ENCODE data around the gene EDC3. TPM values are rescaled to one million over a fixed set of nuclear protein-coding genes. Genes with fewer than 3 reads are reported as not detected.
A peak's percentile ranks its signal among the peaks of the same experiment; 100 is the strongest.

EDC3 gene
- total RNA-seq, 1 donor from 2014 or later: 17.2 TPM

DNA sequence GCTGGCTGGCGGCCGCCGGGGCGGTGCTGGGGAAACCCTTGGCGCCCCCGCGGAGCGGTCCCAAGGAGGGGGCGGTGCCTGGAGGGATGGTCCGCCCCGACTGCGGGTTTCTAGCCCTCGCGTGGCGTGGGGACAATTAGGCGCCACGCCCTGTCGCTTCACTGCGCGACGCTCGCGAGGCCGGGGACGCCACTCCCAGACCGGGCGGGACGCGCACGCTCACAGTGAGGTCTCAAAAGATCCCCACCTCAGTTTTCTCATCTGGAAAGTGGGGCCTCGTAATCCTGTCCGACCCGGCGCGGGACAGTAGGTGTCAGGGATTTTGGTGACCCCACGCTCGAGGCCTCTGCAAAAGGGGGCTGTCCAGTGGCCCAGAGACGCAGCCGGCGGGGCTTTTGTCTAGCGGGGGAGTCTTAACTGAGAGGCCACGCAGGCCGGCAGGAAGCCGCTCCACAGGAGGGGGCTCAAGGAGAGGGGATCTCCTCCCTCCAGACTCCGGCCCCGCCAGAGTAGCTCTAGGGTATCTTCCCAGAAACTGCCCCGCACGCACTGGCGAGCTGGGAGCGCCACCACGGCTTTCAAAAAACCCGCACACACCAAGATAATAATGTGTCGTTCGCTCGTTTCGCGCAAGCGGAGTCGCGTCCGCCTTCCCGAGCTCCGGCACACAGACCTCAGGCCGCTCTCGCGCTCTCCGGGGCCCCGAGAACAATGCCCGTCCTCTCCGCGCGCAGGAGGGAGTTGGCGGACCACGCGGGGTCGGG, 80.9 kb downstream of the EDC3 start:
- DNase-seq: peak; percentile 90
- no peaks in the 10 kb centered on the region for H3K27me3 ChIP-seq (ENCODE audit: low read depth)
- intact Hi-C loops (cut with micrococcal nuclease): loop anchor here (10.0 kb wide), 1 partner anchor 70 kb away; the partner anchor contains the start of gene ARID3B
- TF ChIP-seq, protein P1, sequence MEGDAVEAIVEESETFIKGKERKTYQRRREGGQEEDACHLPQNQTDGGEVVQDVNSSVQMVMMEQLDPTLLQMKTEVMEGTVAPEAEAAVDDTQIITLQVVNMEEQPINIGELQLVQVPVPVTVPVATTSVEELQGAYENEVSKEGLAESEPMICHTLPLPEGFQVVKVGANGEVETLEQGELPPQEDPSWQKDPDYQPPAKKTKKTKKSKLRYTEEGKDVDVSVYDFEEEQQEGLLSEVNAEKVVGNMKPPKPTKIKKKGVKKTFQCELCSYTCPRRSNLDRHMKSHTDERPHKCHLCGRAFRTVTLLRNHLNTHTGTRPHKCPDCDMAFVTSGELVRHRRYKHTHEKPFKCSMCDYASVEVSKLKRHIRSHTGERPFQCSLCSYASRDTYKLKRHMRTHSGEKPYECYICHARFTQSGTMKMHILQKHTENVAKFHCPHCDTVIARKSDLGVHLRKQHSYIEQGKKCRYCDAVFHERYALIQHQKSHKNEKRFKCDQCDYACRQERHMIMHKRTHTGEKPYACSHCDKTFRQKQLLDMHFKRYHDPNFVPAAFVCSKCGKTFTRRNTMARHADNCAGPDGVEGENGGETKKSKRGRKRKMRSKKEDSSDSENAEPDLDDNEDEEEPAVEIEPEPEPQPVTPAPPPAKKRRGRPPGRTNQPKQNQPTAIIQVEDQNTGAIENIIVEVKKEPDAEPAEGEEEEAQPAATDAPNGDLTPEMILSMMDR (IDR thresholded peaks at IDR 0.05; ENCODE audit: borderline replicate concordance): no peak
- no peaks in the 10 kb centered on the region for H3K9me3 ChIP-seq (replicated peaks)
- peaks cover 74% of the 10 kb centered on the region for H3K4me1 ChIP-seq
- H3K36me3 ChIP-seq: peaks cover 10% of the 10 kb centered on the region
- peak overlapping the region; percentile 97 for H3K27ac ChIP-seq (replicated peaks)
- peak overlapping the region; percentile 87 for H3K4me3 ChIP-seq

GRCh38 chr15:74613953-74614743, 81.7 kb downstream of the EDC3 start:
- DNase-seq: no peak
- H3K4me1 ChIP-seq: peaks cover 72% of the 10 kb centered on the region
- H3K36me3 ChIP-seq: peaks cover 2% of the 10 kb centered on the region
- peak overlapping the region; percentile 87 for H3K4me3 ChIP-seq
- intact Hi-C loops (cut with micrococcal nuclease): loop anchor here (10.0 kb wide), 1 partner anchor 69 kb away; the partner anchor contains the start of gene ARID3B
- H3K27ac ChIP-seq (replicated peaks): peak overlapping the region; percentile 97
- no peaks in the 10 kb centered on the region for H3K9me3 ChIP-seq (replicated peaks)
- TF ChIP-seq, protein P1 (IDR thresholded peaks at IDR 0.05; ENCODE audit: borderline replicate concordance): no peak
- no peaks in the 10 kb centered on the region for H3K27me3 ChIP-seq (ENCODE audit: low read depth)

GRCh38 chr15:74613089-74613952, 82.5 kb downstream of the EDC3 start:
- intact Hi-C loops (cut with micrococcal nuclease): loop anchor here (10.0 kb wide), 1 partner anchor 69 kb away; the partner anchor contains the start of gene ARID3B
- TF ChIP-seq, protein P1 (IDR thresholded peaks at IDR 0.05; ENCODE audit: borderline replicate concordance): no peak
- no peaks in the 10 kb centered on the region for H3K36me3 ChIP-seq
- DNase-seq: no peak
- H3K9me3 ChIP-seq (replicated peaks): no peaks in the 10 kb centered on the region
- H3K4me1 ChIP-seq: peaks cover 64% of the 10 kb centered on the region
- H3K27me3 ChIP-seq (ENCODE audit: low read depth): no peaks in the 10 kb centered on the region
- peak overlapping the region; percentile 97 for H3K27ac ChIP-seq (replicated peaks)
- H3K4me3 ChIP-seq: no peak overlapping the region

- intact Hi-C loops (cut with micrococcal nuclease): loop anchor here (10.0 kb wide), 1 partner anchor 68 kb away; the partner anchor contains the start of gene ARID3B
- peaks cover 57% of the 10 kb centered on the region for H3K4me1 ChIP-seq
- no peaks in the 10 kb centered on the region for H3K36me3 ChIP-seq
- no peak overlapping the region for H3K27ac ChIP-seq (replicated peaks)
- no peak overlapping the region for H3K4me3 ChIP-seq
- TF ChIP-seq, protein P1 (IDR thresholded peaks at IDR 0.05; ENCODE audit: borderline replicate concordance): no peak
- no peak for DNase-seq
- no peaks in the 10 kb centered on the region for H3K27me3 ChIP-seq (ENCODE audit: low read depth)
- no peaks in the 10 kb centered on the region for H3K9me3 ChIP-seq (replicated peaks)
Measured at GRCh38 chr15:74612677-74613076, 83.1 kb downstream of the EDC3 start.

DNA sequence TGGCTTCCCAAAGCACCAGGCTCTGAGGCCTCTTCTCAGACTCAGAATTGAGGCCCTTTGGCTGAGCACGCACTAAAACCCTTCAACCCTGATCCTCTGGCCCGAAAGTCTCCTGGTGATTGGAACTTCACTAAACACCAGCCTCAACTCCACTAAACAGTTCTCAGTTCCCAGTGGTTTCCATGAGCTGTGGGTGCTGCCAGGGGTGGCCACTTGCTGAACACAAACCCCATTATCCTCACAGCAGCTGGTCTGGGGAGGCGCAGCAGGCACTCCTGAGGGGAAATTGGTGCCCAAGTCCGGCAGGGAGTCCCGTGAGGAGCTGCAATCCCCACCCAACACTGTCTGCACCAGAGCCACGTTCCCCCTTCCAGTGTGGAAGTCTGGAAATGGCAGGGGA, 84.0 kb downstream of the EDC3 start:
- intact Hi-C loops (cut with micrococcal nuclease): loop anchor here (10.0 kb wide), 1 partner anchor 67 kb away; the partner anchor contains the start of gene ARID3B

More for the DNA sequence above, 84.0 kb downstream of the EDC3 start:
- peaks cover 49% of the 10 kb centered on the region for H3K4me1 ChIP-seq
- H3K9me3 ChIP-seq (replicated peaks): no peaks in the 10 kb centered on the region
- no peaks in the 10 kb centered on the region for H3K27me3 ChIP-seq (ENCODE audit: low read depth)
- no peak overlapping the region for H3K27ac ChIP-seq (replicated peaks)
- TF ChIP-seq, protein P1 (IDR thresholded peaks at IDR 0.05; ENCODE audit: borderline replicate concordance): no peak
- no peak overlapping the region for H3K4me3 ChIP-seq
- no peak for DNase-seq
- H3K36me3 ChIP-seq: no peaks in the 10 kb centered on the region
